PC-3 (cell line): ENCODE data around the gene BTBD16. TPM values are rescaled to one million over a fixed set of nuclear protein-coding genes. Genes with fewer than 3 reads are reported as not detected.
A peak's percentile ranks its signal among the peaks of the same experiment; 100 is the strongest.

Source experiments
- ATAC-seq: fragments of 200-7000 bp; cut with Tn5 transposase; 2 replicates; pipeline ENCODE4 v1.9.1; 2020; ENCODE audit warnings: mild to moderate bottlenecking, moderate library complexity
- BruUV-seq: library from RNA; stranded (reverse); fragments of 400-500 nt; replicated peaks from 2 replicates; lab custom pipeline; 2021; lab: Mats Ljungman, UMichigan
- CTCF ChIA-PET: fragments of 300-600 bp; sonication (Branson Sonifier 250); formaldehyde crosslinking; loops from one replicate; lab custom pipeline; 2022; ENCODE audit warnings: antibody characterized with exemption; lab: Charles Lee
- POLR2A ChIA-PET: fragments of 300-600 bp; sonication (Branson Sonifier 250); formaldehyde crosslinking; loops from one replicate; lab custom pipeline; 2022; ENCODE audit warnings: antibody characterized with exemption; ENCODE audit not compliant: unreplicated experiment; lab: Charles Lee
- DNase-seq: peaks from one replicate; pipeline ENCODE4 v3.0.0-alpha.2; 2015
- H2AFZ ChIP-seq: fragments of 300-600 bp; sonication (generic); 2 replicates; pipeline ENCODE4 v1.6.0; 2016; ENCODE audit warnings: antibody characterized with exemption, low read length
- H3F3A ChIP-seq: fragments of 300-600 bp; sonication (generic); one replicate; pipeline ENCODE4 v1.6.0; 2017; ENCODE audit warnings: antibody characterized with exemption, low read length, control low read depth, mild to moderate bottlenecking; ENCODE audit not compliant: unreplicated experiment
- H3K27ac ChIP-seq: fragments of 300-600 bp; sonication (generic); 2 replicates; pipeline ENCODE4 v1.5.1; 2016; ENCODE audit warnings: mild to moderate bottlenecking, low read length
- H3K27me3 ChIP-seq: fragments of 300-600 bp; sonication (generic); 2 replicates; pipeline ENCODE4 v1.6.1; 2016; ENCODE audit warnings: low read length, mixed read lengths
- H3K36me3 ChIP-seq: fragments of 300-600 bp; sonication (generic); 2 replicates; pipeline ENCODE4 v1.6.1; 2016; ENCODE audit warnings: low read depth, mixed run types, low read length, mixed read lengths
- H3K4me1 ChIP-seq: fragments of 300-600 bp; sonication (generic); 2 replicates; pipeline ENCODE4 v1.5.1; 2016; ENCODE audit warnings: low read length; ENCODE audit not compliant: insufficient read depth
- H3K4me2 ChIP-seq: fragments of 300-600 bp; sonication (generic); 2 replicates; pipeline ENCODE4 v1.6.0; 2016; ENCODE audit warnings: low read length
- H3K4me3 ChIP-seq: fragments of 300-600 bp; sonication (generic); 2 replicates; pipeline ENCODE4 v1.5.1; 2016; ENCODE audit warnings: mild to moderate bottlenecking, low read length, mixed read lengths
- H3K79me2 ChIP-seq: fragments of 300-600 bp; sonication (generic); 2 replicates; pipeline ENCODE4 v1.6.1; 2017; ENCODE audit warnings: low read length, mixed read lengths
- H3K9ac ChIP-seq: fragments of 300-600 bp; sonication (generic); 2 replicates; pipeline ENCODE4 v1.6.0; 2016; ENCODE audit warnings: mild to moderate bottlenecking, low read length
- H3K9me2 ChIP-seq: fragments of 300-600 bp; sonication (generic); replicated peaks from 2 replicates; pipeline ENCODE4 v1.6.1; 2016; ENCODE audit warnings: mixed run types, low read length, mixed read lengths
- H3K9me3 ChIP-seq: fragments of 300-600 bp; sonication (generic); 2 replicates; pipeline ENCODE4 v1.6.1; 2016; ENCODE audit warnings: low read length, mixed read lengths
- H4K20me1 ChIP-seq: fragments of 300-600 bp; sonication (generic); 2 replicates; pipeline ENCODE4 v1.6.1; 2016; ENCODE audit warnings: low read length, mixed read lengths
- CTCF ChIP-seq: fragments of 300-600 bp; sonication (generic); conservative IDR thresholded peaks from 2 replicates; pipeline ENCODE4 v1.5.1; 2017; ENCODE audit warnings: antibody characterized with exemption, low read depth, mild to moderate bottlenecking, low read length
- EZH2 ChIP-seq: fragments of 300-600 bp; sonication (generic); IDR thresholded peaks from one replicate; pipeline ENCODE4 v1.6.1; 2017; ENCODE audit warnings: antibody characterized with exemption, mild to moderate bottlenecking, low read length; ENCODE audit not compliant: unreplicated experiment
- EZH2phosphoT487 ChIP-seq: fragments of 300-600 bp; sonication (generic); IDR thresholded peaks from 2 replicates; pipeline ENCODE4 v1.6.1; 2018; ENCODE audit warnings: mild to moderate bottlenecking, antibody characterized with exemption, low read length, borderline replicate concordance
- intact Hi-C: fragments of 100-400 bp; cut with micrococcal nuclease; formaldehyde crosslinking; loops from 2 replicates; pipeline ENCODE4 v1.9.0; 2023
- total RNA-seq: library from RNA; depleted of rRNA; stranded (reverse); fragments of >200 nt; gene quantifications from 2 replicates; pipeline ENCODE4 v1.2.3, GENCODE V29; 2014

Gene BTBD16
- total RNA-seq, 1 experiment from 2014 or later = not detected

GRCh38 chr10:122368502-122369254 lies 97.6 kb downstream of the BTBD16 start:
- no peaks in the 10 kb centered on the region for H3K79me2 ChIP-seq
- no peak for ATAC-seq
- intact Hi-C loops = no loop called here

GRCh38 chr10:122373108-122373507 lies 102.0 kb downstream of the BTBD16 start:
- H3K79me2 ChIP-seq = peaks cover 27% of the 10 kb centered on the region
- H3F3A ChIP-seq = peaks cover 4% of the 10 kb centered on the region
- H3K27me3 ChIP-seq = no peaks in the 10 kb centered on the region
- peaks cover 16% of the 10 kb centered on the region; the same call in 1 of the 2 replicates for H3K4me1 ChIP-seq
- peak overlapping the region; percentile 96 for H3K4me2 ChIP-seq
- no peaks in the 10 kb centered on the region for H4K20me1 ChIP-seq
- BruUV-seq = no TSS peak
- DNase-seq (no peak), ATAC-seq (no peak)
- no peak overlapping the region for H3K27ac ChIP-seq
- no peak for TF ChIP-seq CTCF
- no peak for TF ChIP-seq EZH2phosphoT487
- TF ChIP-seq EZH2 = no peak
- H2AFZ ChIP-seq = peak overlapping the region; percentile 98; the same call in 1 of the 2 replicates
- no peak overlapping the region for H3K9ac ChIP-seq
- no peaks in the 10 kb centered on the region for H3K9me2 ChIP-seq
- intact Hi-C loops = no loop called here
- H3K9me3 ChIP-seq = no peaks in the 10 kb centered on the region
- peak overlapping the region; percentile 95 for H3K4me3 ChIP-seq
- H3K36me3 ChIP-seq = no peaks in the 10 kb centered on the region
- ChIA-PET CTCF (interaction anchor here (1.7 kb wide), 1 partner anchor 30 kb away, joined by 11 read pairs; no protein-coding TSS in a partner anchor), POLR2A (no interaction called here)

More at GRCh38 chr10:122368502-122369254, 97.6 kb downstream of the BTBD16 start:
- POLR2A ChIA-PET = no interaction called here
- no peak for DNase-seq
- Histone ChIP-seq H2AFZ (no peak overlapping the region), H3K4me3 (no peak overlapping the region), H3K9me2 (no peaks in the 10 kb centered on the region), H3K9me3 (no peaks in the 10 kb centered on the region), H3K27me3 (0 out of 2 replicates have a peak, but pooled peaks cover 3% of the 10 kb centered on the region), H3K4me1 (peaks cover 7% of the 10 kb centered on the region; the same call in 1 of the 2 replicates), H3K9ac (no peak overlapping the region), H3F3A (peaks cover 1% of the 10 kb centered on the region), H3K36me3 (no peaks in the 10 kb centered on the region), H3K27ac (no peak overlapping the region), H4K20me1 (no peaks in the 10 kb centered on the region), H3K4me2 (no peak overlapping the region)
- BruUV-seq = no TSS peak
- TF ChIP-seq CTCF (no peak), EZH2phosphoT487 (no peak), EZH2 (no peak)
- CTCF ChIA-PET = no interaction called here

GRCh38 chr10:122373721-122374120 lies 102.6 kb downstream of the BTBD16 start:
- H2AFZ ChIP-seq = peak overlapping the region; percentile 98
- ATAC-seq = peak; percentile 25
- H3K27ac ChIP-seq = no peak overlapping the region
- H3K36me3 ChIP-seq = no peaks in the 10 kb centered on the region
- peak overlapping the region; percentile 96 for H3K4me2 ChIP-seq
- TF ChIP-seq EZH2 = no peak
- no peak for TF ChIP-seq CTCF
- no peak for TF ChIP-seq EZH2phosphoT487
- H3K79me2 ChIP-seq = peaks cover 27% of the 10 kb centered on the region
- peaks cover 16% of the 10 kb centered on the region; the same call in 1 of the 2 replicates for H3K4me1 ChIP-seq
- H3K9me2 ChIP-seq = no peaks in the 10 kb centered on the region
- no peaks in the 10 kb centered on the region for H4K20me1 ChIP-seq
- DNase-seq = peak; percentile 45
- no TSS peak for BruUV-seq
- peaks cover 4% of the 10 kb centered on the region for H3F3A ChIP-seq
- no peaks in the 10 kb centered on the region for H3K9me3 ChIP-seq
- CTCF ChIA-PET = interaction anchor here (1.3 to 1.7 kb wide), 2 partner anchors 31 to 66 kb away, joined by 4 to 11 read pairs; no protein-coding TSS in a partner anchor
- no peaks in the 10 kb centered on the region for H3K27me3 ChIP-seq
- POLR2A ChIA-PET = interaction anchor here (0.6 to 0.7 kb wide), 4 partner anchors 48 to 680 kb away, joined by 3 to 5 read pairs (median 3); partner anchors contain the start of gene ARMS2
- intact Hi-C loops = loop anchor here (2.0 kb wide), 1 partner anchor 31 kb away; no protein-coding TSS in a partner anchor
- peak overlapping the region; percentile 36 for H3K9ac ChIP-seq
- peak overlapping the region; percentile 95 for H3K4me3 ChIP-seq
